ENCODE measurements around the gene NUDT22. TPM values are rescaled to one million over a fixed set of nuclear protein-coding genes. Genes with fewer than 3 reads are reported as not detected.

The NUDT22 gene
- total and polyA plus RNA-seq, 7 experiments from 2014 or later: 40.7 to 94.0 (median 56.9) TPM

DNA sequence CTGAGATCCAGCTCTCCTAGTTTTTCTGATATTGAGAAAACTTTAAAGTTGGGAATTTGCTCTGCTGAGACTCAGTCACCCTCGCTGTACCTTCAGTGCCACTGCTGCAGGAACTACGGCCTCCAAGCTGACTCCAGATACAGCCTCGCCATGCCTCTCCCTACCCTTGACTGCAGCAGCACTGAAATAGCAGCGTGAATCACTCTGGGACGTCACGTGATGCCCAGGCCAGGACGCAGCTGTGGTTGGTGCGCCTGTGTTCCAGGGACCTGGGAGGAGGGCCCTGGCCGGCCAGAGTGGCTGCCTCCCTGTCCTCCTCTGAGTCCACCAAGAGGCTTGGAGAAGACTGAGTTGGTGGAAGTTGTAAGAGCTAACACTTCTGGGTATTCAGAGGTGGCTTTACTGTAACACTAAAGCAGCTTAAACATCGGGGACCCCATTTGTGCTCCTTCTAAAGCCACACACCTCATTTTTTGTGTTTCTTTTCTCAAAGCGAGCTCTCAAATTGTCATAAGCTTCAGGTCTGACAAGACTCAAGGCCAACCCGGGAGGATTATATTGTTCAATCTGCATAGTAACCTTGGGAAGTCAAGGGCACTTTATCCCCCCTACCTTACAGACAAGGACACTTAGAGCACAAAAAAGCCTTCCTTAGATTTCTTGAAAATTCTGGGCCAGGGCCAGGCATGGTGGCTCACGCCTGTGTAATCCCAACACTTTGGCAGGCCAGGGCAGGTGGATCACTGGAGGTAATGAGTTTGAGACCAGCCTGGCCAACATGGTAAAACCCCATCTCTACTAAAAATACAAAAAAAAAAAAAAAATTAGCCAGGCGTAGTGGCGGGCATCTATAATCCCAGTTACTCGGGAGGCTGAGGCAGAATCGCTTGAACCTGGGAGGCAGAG is 44.3 kb upstream of the NUDT22 start:
- Mint-ChIP-seq H3K9me3 (no peaks in the 10 kb centered on the region), H3K4me3 (peak overlapping the region in 4 of 10 donors; percentile 25 to 44 (median 32)), H3K27me3 (peaks cover 0 to 6% (median 0%) of the 10 kb centered on the region in 5 donors), H3K27ac (peak overlapping the region in 3 of 9 donors; percentile 52 to 82 (median 56)), H3K4me1 (peaks cover 30 to 57% (median 48%) of the 10 kb centered on the region in 7 donors), H3K36me3 (peaks cover 0 to 6% (median 4%) of the 10 kb centered on the region in 5 donors)
- no peak overlapping the region for H3K27ac ChIP-seq (ENCODE audit: low read depth, low read length)
- H3K36me3 ChIP-seq (ENCODE audit: control insufficient read depth in 2 of 3, insufficient read depth in 3 of 3, low read length in 3 of 3): peaks cover 0 to 4% (median 0%) of the 10 kb centered on the region in 3 experiments
- no peak for ATAC-seq
- intact Hi-C loops (cut with micrococcal nuclease): no loop called here
- no peaks in the 10 kb centered on the region for H3K9me3 ChIP-seq (ENCODE audit: control insufficient read depth in 2 of 3, low read length in 3 of 3)
- peak in 1 of 9 donors; percentile 58 for DNase-seq
- peaks cover 6 to 12% of the 10 kb centered on the region in 2 donors for H3K4me1 ChIP-seq (ENCODE audit: control insufficient read depth in 2 of 2, insufficient read depth in 2 of 2, low read length in 2 of 2)
- CTCF ChIA-PET: interaction anchor here (0.6 kb wide), 2 partner anchors 119 to 629 kb away, joined by 3 to 5 read pairs; partner anchors contain the start of gene CATSPERZ
- H3K27me3 ChIP-seq (ENCODE audit: control insufficient read depth in 2 of 2, insufficient read depth in 2 of 2, low read length in 2 of 2): no peaks in the 10 kb centered on the region
- POLR2A ChIA-PET: interaction anchor here (0.6 to 1.8 kb wide), 6 partner anchors 15 to 994 kb away, joined by 3 to 6 read pairs (median 4); no protein-coding TSS in a partner anchor
- no peak overlapping the region for H3K4me3 ChIP-seq (ENCODE audit: low read length)

DNA sequence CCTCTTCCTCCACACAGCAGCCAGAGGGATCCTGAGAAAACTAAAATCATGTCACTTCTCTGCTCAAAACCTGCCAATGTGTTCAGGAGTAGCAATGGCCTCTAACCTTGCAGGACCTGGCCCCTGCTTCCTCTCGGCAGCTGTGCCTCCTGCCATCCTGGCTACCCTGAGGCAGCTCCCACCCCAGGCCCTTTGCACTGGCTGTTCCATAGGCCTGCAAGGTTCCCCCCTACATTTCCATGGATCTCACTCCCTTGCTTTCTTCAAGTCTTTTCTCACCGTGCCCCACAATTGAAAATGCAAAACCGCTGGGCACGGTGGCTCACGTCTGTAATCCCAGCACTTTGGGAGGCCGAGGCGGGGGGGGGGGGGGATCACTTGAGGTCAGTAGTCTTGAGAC is 42.2 kb upstream of the NUDT22 start:
- Histone ChIP-seq H3K36me3 (ENCODE audit: control insufficient read depth in 2 of 3, insufficient read depth in 3 of 3, low read length in 3 of 3) (peaks cover 0 to 4% (median 0%) of the 10 kb centered on the region in 3 experiments), H3K27me3 (ENCODE audit: control insufficient read depth in 2 of 2, insufficient read depth in 2 of 2, low read length in 2 of 2) (no peaks in the 10 kb centered on the region), H3K9me3 (ENCODE audit: control insufficient read depth in 2 of 3, low read length in 3 of 3) (no peaks in the 10 kb centered on the region), H3K4me3 (ENCODE audit: low read length) (no peak overlapping the region), H3K27ac (ENCODE audit: low read depth, low read length) (no peak overlapping the region), H3K4me1 (ENCODE audit: control insufficient read depth in 2 of 2, insufficient read depth in 2 of 2, low read length in 2 of 2) (peaks cover 10 to 24% of the 10 kb centered on the region in 2 donors)
- Mint-ChIP-seq H3K27me3 (peaks cover 0 to 6% (median 0%) of the 10 kb centered on the region in 5 donors), H3K9me3 (no peaks in the 10 kb centered on the region), H3K36me3 (peaks cover 0 to 6% (median 4%) of the 10 kb centered on the region in 5 donors), H3K4me1 (peaks cover 19 to 47% (median 40%) of the 10 kb centered on the region in 7 donors), H3K27ac (peak overlapping the region in 2 of 9 donors; percentile 10 to 43), H3K4me3 (peak overlapping the region in 7 of 10 donors; percentile 6 to 99 (median 44))
- ATAC-seq: no peak
- CTCF ChIA-PET: interaction anchor here (0.7 to 2.2 kb wide), 2 partner anchors 42 to 121 kb away, joined by 3 to 7 read pairs; partner anchors contain the start of gene NUDT22
- POLR2A ChIA-PET: interaction anchor here (0.6 to 5.8 kb wide), 5 partner anchors 15 to 86 kb away, joined by 3 to 63 read pairs (median 6); partner anchors contain the start of genes FERMT3 and MACROD1
- DNase-seq: no peak
- intact Hi-C loops (cut with micrococcal nuclease): loop anchor here (2.0 kb wide), 2 partner anchors 17 to 513 kb away; partner anchors contain the start of genes MACROD1 (in 2 of the 2) and ATL3 (in 1 of the 2)

DNA sequence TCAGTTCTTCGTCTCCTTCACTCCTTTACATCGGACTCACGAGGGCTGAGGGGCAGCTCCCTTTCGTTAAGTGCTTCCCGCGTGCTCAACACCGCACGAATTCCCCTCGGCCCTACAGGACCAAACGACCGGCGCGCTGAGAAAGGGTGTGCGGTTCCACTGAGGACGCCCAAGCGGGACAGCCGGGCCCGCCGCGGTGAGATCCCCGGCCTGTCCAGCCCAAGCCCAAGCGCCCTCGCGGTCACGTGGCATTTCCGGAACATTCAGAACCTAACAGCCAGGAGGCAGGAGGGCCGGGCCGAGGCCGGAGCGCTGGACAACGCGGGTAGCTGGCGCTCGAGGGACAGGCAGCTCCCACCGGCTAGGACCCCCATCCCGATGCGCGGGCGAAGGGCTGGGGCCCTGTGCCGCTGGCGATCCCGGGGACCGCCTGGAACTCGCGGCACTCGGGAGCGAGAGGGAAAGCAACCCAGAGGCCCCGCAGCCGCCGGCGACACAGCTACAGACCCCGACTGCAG is 40.8 kb upstream of the NUDT22 start:
- H3K4me1 ChIP-seq (ENCODE audit: control insufficient read depth in 2 of 2, insufficient read depth in 2 of 2, low read length in 2 of 2): peaks cover 11 to 28% of the 10 kb centered on the region in 2 donors
- H3K4me3 ChIP-seq (ENCODE audit: low read length): peak overlapping the region; percentile 84
- no peak for ATAC-seq
- H3K4me3 Mint-ChIP-seq: peak overlapping the region in 9 of 10 donors; percentile 88 to 99 (median 96)
- H3K27ac Mint-ChIP-seq: peak overlapping the region in 7 of 9 donors; percentile 86 to 99 (median 91)
- H3K9me3 Mint-ChIP-seq: no peaks in the 10 kb centered on the region
- CTCF ChIA-PET: interaction anchor here (0.6 to 6.0 kb wide), 6 partner anchors 10 to 674 kb away, joined by 3 to 37 read pairs (median 4); partner anchors contain the start of genes FERMT3, PRDX5 and TRMT112
- peaks cover 0 to 6% (median 4%) of the 10 kb centered on the region in 5 donors for H3K36me3 Mint-ChIP-seq
- POLR2A ChIA-PET: interaction anchor here (0.8 to 5.8 kb wide), 18 partner anchors 11 to 133 kb away, joined by 3 to 63 read pairs (median 6); partner anchors contain the start of genes FERMT3, MACROD1, PRDX5 and TRMT112
- H3K4me1 Mint-ChIP-seq: peaks cover 19 to 53% (median 45%) of the 10 kb centered on the region in 7 donors
- peaks cover 0 to 4% (median 0%) of the 10 kb centered on the region in 3 experiments for H3K36me3 ChIP-seq (ENCODE audit: control insufficient read depth in 2 of 3, insufficient read depth in 3 of 3, low read length in 3 of 3)
- intact Hi-C loops (cut with micrococcal nuclease): loop anchor here (1.0 to 2.0 kb wide), 9 partner anchors 18 to 514 kb away; partner anchors contain the start of genes ESRRA (in 2 of the 2), MACROD1 (in 2 of the 2), ATL3 (in 1 of the 2) and COX8A (in 1 of the 2)
- H3K27me3 Mint-ChIP-seq: peaks cover 0 to 6% (median 0%) of the 10 kb centered on the region in 5 donors
- H3K9me3 ChIP-seq (ENCODE audit: control insufficient read depth in 2 of 3, low read length in 3 of 3): no peaks in the 10 kb centered on the region
- no peaks in the 10 kb centered on the region for H3K27me3 ChIP-seq (ENCODE audit: control insufficient read depth in 2 of 2, insufficient read depth in 2 of 2, low read length in 2 of 2)
- no peak for DNase-seq
- H3K27ac ChIP-seq (ENCODE audit: low read depth, low read length): peak overlapping the region; percentile 82

DNA sequence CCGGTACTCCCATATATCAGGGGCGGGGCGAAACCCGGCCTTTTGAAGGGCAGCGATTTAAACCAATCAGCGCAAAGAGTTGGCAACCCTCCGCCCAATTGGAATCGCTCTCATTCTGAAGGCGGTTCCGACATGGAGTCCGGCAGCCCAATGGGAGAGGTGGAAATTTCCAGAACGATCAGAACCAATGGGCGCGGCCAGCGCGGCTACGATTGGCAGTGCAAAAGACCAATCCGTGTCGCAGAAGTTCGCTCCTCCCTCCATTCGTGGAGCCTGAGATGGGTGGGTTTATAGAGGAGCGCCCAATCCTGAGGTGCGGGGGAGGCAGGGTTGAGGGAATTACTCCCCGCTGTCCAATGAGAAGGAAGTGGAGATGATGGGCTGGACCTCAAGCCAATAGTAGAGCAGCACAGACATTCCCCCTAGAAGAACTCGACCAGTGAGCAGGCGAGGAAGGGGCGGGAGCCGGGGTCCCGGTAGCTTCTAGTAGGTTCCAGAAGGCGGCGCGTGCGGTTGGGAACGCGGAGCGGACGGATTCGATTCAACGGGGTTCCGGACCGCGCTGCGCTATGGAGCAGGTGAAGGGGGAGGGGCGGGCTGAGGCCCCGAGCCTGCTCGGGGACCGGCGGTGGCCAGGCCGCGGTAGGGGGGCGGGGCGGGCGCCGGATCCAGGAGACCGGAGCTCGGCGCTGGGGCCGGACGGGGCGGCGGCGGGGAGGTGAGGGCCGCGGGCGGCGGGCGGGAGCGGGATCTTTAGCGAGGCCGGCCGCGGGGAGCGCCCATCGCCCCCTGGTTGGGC is 40.2 kb upstream of the NUDT22 start, which contains the start of gene STIP1:
Gene STIP1 (plus strand): TSS at position 479 of the 799 bp plus-strand sequence. CDS start 91 bp downstream, at position 570.
- Mint-ChIP-seq H3K9me3 (no peaks in the 10 kb centered on the region), H3K27me3 (peaks cover 0 to 6% (median 0%) of the 10 kb centered on the region in 5 donors), H3K4me1 (peaks cover 19 to 58% (median 46%) of the 10 kb centered on the region in 7 donors), H3K27ac (peak within 1 kb of the TSS in 7 of 9 donors; percentile 89 to 99 (median 92)), H3K4me3 (peak within 1 kb of the TSS in 9 of 10 donors; percentile 88 to 99 (median 96)), H3K36me3 (peaks cover 0 to 6% (median 4%) of the 10 kb centered on the region in 5 donors)
- peak within 1 kb of the TSS; percentile 84 for H3K4me3 ChIP-seq (ENCODE audit: low read length)
- ChIA-PET CTCF (interaction anchor here (0.8 to 6.0 kb wide), 5 partner anchors 9 to 185 kb away, joined by 3 to 37 read pairs (median 4); partner anchors contain the start of genes FERMT3, PRDX5 and TRMT112), POLR2A (interaction anchor here (0.9 to 5.8 kb wide), 17 partner anchors 10 to 132 kb away, joined by 3 to 63 read pairs (median 6); partner anchors contain the start of genes FERMT3, MACROD1, PRDX5 and TRMT112)
- intact Hi-C loops (cut with micrococcal nuclease): loop anchor here (1.0 to 2.0 kb wide), 14 partner anchors 18 to 593 kb away; partner anchors contain the start of genes ESRRA (in 2 of the 2), FKBP2 (in 2 of the 2), GPR137 (in 2 of the 2) and MACROD1 (in 2 of the 2)
- H3K4me1 ChIP-seq (ENCODE audit: control insufficient read depth in 2 of 2, insufficient read depth in 2 of 2, low read length in 2 of 2): peaks cover 11 to 28% of the 10 kb centered on the region in 2 donors
- no peaks in the 10 kb centered on the region for H3K9me3 ChIP-seq (ENCODE audit: control insufficient read depth in 2 of 3, low read length in 3 of 3)
- H3K27ac ChIP-seq (ENCODE audit: low read depth, low read length): peak within 1 kb of the TSS; percentile 82
- H3K36me3 ChIP-seq (ENCODE audit: control insufficient read depth in 2 of 3, insufficient read depth in 3 of 3, low read length in 3 of 3): peaks cover 0 to 4% (median 0%) of the 10 kb centered on the region in 3 experiments
- H3K27me3 ChIP-seq (ENCODE audit: control insufficient read depth in 2 of 2, insufficient read depth in 2 of 2, low read length in 2 of 2): no peaks in the 10 kb centered on the region
- peak; percentile 87 to 100 (median 99) for DNase-seq
- peak; percentile 92 for ATAC-seq

DNA sequence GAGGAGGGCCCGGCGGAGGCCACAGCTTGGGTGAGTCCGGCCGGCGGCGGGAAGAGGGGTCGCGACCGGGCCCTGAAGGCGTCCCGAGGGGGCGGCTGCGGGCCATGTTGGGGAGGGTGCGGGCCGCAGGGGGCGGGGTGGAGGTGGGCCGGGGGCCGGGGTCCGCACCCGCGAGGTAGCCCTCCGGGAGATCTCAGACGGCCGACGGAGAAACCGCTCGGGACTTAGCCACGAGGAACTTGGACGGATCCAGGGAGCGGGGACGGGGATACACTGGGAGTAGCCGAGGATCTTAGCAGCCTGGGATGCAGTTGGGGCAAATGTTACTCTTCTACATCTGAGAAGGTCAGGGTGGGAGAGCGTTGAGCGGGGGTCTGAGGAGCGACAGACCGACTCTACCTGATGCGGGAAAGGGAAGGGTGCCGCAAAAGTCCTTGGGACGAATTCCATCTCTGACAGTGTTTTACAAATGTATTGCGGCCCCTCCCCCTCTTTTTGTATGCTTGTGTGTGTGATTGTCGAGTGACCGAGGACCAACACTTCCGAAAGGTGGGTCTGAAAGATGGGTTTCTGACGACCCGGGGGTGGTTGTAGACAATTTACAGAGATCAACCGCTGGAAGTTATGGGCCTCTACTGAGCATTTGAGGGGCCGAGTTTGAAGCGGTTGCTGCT is 39.4 kb upstream of the NUDT22 start:
- Histone ChIP-seq H3K4me1 (ENCODE audit: control insufficient read depth in 2 of 2, insufficient read depth in 2 of 2, low read length in 2 of 2) (peaks cover 11 to 24% of the 10 kb centered on the region in 2 donors), H3K4me3 (ENCODE audit: low read length) (no peak overlapping the region), H3K36me3 (ENCODE audit: control insufficient read depth in 2 of 3, insufficient read depth in 3 of 3, low read length in 3 of 3) (peaks cover 0 to 4% (median 0%) of the 10 kb centered on the region in 3 experiments), H3K27ac (ENCODE audit: low read depth, low read length) (no peak overlapping the region), H3K27me3 (ENCODE audit: control insufficient read depth in 2 of 2, insufficient read depth in 2 of 2, low read length in 2 of 2) (no peaks in the 10 kb centered on the region), H3K9me3 (ENCODE audit: control insufficient read depth in 2 of 3, low read length in 3 of 3) (no peaks in the 10 kb centered on the region)
- peak in 7 of 9 donors; percentile 17 to 53 (median 22) for DNase-seq
- H3K4me3 Mint-ChIP-seq: no peak overlapping the region
- ChIA-PET POLR2A (interaction anchor here (0.9 to 5.8 kb wide), 13 partner anchors 9 to 118 kb away, joined by 3 to 63 read pairs (median 5); partner anchors contain the start of genes FERMT3, MACROD1 and NUDT22), CTCF (interaction anchor here (0.9 to 6.0 kb wide), 4 partner anchors 8 to 118 kb away, joined by 3 to 37 read pairs (median 4); partner anchors contain the start of gene FERMT3)
- H3K36me3 Mint-ChIP-seq: peaks cover 0 to 6% (median 4%) of the 10 kb centered on the region in 5 donors
- peaks cover 19 to 53% (median 41%) of the 10 kb centered on the region in 7 donors for H3K4me1 Mint-ChIP-seq
- peak overlapping the region in 1 of 9 donors; percentile 89 for H3K27ac Mint-ChIP-seq
- intact Hi-C loops (cut with micrococcal nuclease): loop anchor here (1.0 to 2.0 kb wide), 7 partner anchors 18 to 592 kb away; partner anchors contain the start of genes FERMT3 (in 1 of the 2), FKBP2 (in 1 of the 2), GPR137 (in 1 of the 2) and NUDT22 (in 1 of the 2)
- H3K9me3 Mint-ChIP-seq: no peaks in the 10 kb centered on the region
- no peak for ATAC-seq
- peaks cover 0 to 6% (median 0%) of the 10 kb centered on the region in 5 donors for H3K27me3 Mint-ChIP-seq
